HG03460 (cell line): ENCODE data around the gene DTX2.
A peak's percentile ranks its signal among the peaks of the same experiment; 100 is the strongest.
"Not testable (repeated sequence)": the region's sequence is repeated elsewhere in the genome, so short reads cannot be mapped to it uniquely, and the experiment has no call there.

Source experiments
- ATAC-seq: cut with Tn5 transposase; IDR thresholded peaks from one replicate; pipeline ENCODE4 v1.9.1; 2021; ENCODE audit not compliant: unreplicated experiment

The DTX2 gene

GRCh38 chr7:76511200-76511910 is 49.8 kb downstream of the DTX2 start:
- ATAC-seq = not testable (repeated sequence)

GRCh38 chr7:76511911-76512885 is 50.7 kb downstream of the DTX2 start:
- ATAC-seq = not testable (repeated sequence)

- ATAC-seq = no peak
Observed at GRCh38 chr7:76512941-76513816, 51.7 kb downstream of the DTX2 start.

GRCh38 chr7:76513817-76514799 is 52.6 kb downstream of the DTX2 start:
- ATAC-seq = no peak

GRCh38 chr7:76514926-76515771 is 53.6 kb downstream of the DTX2 start:
- no peak for ATAC-seq

- ATAC-seq = no peak
Observed at GRCh38 chr7:76515999-76516443, 54.5 kb downstream of the DTX2 start.

- not testable (repeated sequence) for ATAC-seq
Observed at GRCh38 chr7:76516932-76517331, 55.4 kb downstream of the DTX2 start.

GRCh38 chr7:76526183-76526582 is 64.7 kb downstream of the DTX2 start:
- not testable (repeated sequence) for ATAC-seq

- not testable (repeated sequence) for ATAC-seq
Observed at GRCh38 chr7:76531643-76532042, 70.1 kb downstream of the DTX2 start.

GRCh38 chr7:76543197-76543596 is 81.7 kb downstream of the DTX2 start, which contains the start of gene SPDYE16:
SPDYE16 (minus strand) TSS chr7:76543297; CDS start chr7:76541459, 1,838 bp downstream.
- not testable (repeated sequence) for ATAC-seq

GRCh38 chr7:76549025-76549854 is 87.7 kb downstream of the DTX2 start:
- ATAC-seq = peak; percentile 98

GRCh38 chr7:76549855-76550248 is 88.3 kb downstream of the DTX2 start:
- ATAC-seq = not testable (repeated sequence)

GRCh38 chr7:76551992-76552391 is 90.5 kb downstream of the DTX2 start:
- ATAC-seq = not testable (repeated sequence)
